GM23338 (cell line): ENCODE data around the gene KCNJ16. TPM values are rescaled to one million over a fixed set of nuclear protein-coding genes. Genes with fewer than 3 reads are reported as not detected.

Experiments
- ATAC-seq: fragments of 200-7000 bp; cut with Tn5 transposase; 3 replicates; pipeline ENCODE4 v1.9.1; 2020
- DNase-seq: peaks from one replicate; pipeline ENCODE4 v3.0.0-alpha.2; 2015; ENCODE audit warnings: low spot score
- H2AFZ ChIP-seq: fragments of 200-600 bp; sonication (generic); 2 replicates; pipeline ENCODE4 v1.8.0; 2016; ENCODE audit warnings: antibody characterized with exemption, mild to moderate bottlenecking, moderate library complexity
- H3F3A ChIP-seq: fragments of 200-600 bp; sonication (generic); replicated peaks from 2 replicates; pipeline ENCODE4 v1.8.0; 2017; ENCODE audit warnings: antibody characterized with exemption, mixed run types, low read depth
- H3K27ac ChIP-seq: fragments of 200-600 bp; sonication (generic); 2 replicates; pipeline ENCODE4 v1.6.1; 2016; ENCODE audit warnings: low read depth
- H3K27me3 ChIP-seq: fragments of 200-600 bp; sonication (generic); 2 replicates; pipeline ENCODE4 v1.8.0; 2016; ENCODE audit warnings: mild to moderate bottlenecking, mixed run types, moderate library complexity; ENCODE audit not compliant: insufficient read depth
- H3K36me3 ChIP-seq: fragments of 200-600 bp; sonication (generic); 2 replicates; pipeline ENCODE4 v1.8.0; 2016; ENCODE audit warnings: mild to moderate bottlenecking; ENCODE audit not compliant: insufficient read depth
- H3K4me1 ChIP-seq: fragments of 200-600 bp; sonication (generic); 2 replicates; pipeline ENCODE4 v1.8.0; 2016; ENCODE audit warnings: mild to moderate bottlenecking, moderate library complexity; ENCODE audit not compliant: insufficient read depth
- H3K4me2 ChIP-seq: fragments of 200-600 bp; sonication (generic); 2 replicates; pipeline ENCODE4 v1.7.1; 2017; ENCODE audit warnings: mixed run types
- H3K4me3 ChIP-seq: fragments of 200-600 bp; sonication (generic); 2 replicates; pipeline ENCODE4 v1.6.1; 2016; ENCODE audit warnings: mixed run types
- H3K79me2 ChIP-seq: fragments of 200-600 bp; sonication (generic); replicated peaks from 2 replicates; pipeline ENCODE4 v1.8.0; 2017; ENCODE audit warnings: mild to moderate bottlenecking; ENCODE audit not compliant: insufficient read depth
- H3K9me2 ChIP-seq: fragments of 200-600 bp; sonication (generic); 2 replicates; pipeline ENCODE4 v1.8.0; 2017; ENCODE audit not compliant: insufficient read depth
- H4K20me1 ChIP-seq: fragments of 200-600 bp; sonication (generic); replicated peaks from 2 replicates; pipeline ENCODE4 v1.8.0; 2017; ENCODE audit warnings: mild to moderate bottlenecking; ENCODE audit not compliant: insufficient read depth
- H3K27ac Mint-ChIP-seq: 2 replicates; pipeline ENCODE4 v1.8.0; 2020; ENCODE audit warnings: inconsistent platforms, mild to moderate bottlenecking, moderate library complexity, mixed read lengths
- H3K27me3 Mint-ChIP-seq: 3 replicates; pipeline ENCODE4 v1.8.0; 2022; ENCODE audit warnings: low read depth, mild to moderate bottlenecking, moderate library complexity, mixed read lengths, inconsistent platforms; ENCODE audit not compliant: insufficient read depth, poor library complexity
- H3K36me3 Mint-ChIP-seq: 3 replicates; pipeline ENCODE4 v1.8.0; 2021; ENCODE audit warnings: low read depth, mild to moderate bottlenecking, inconsistent platforms, moderate library complexity, mixed read lengths
- H3K4me1 Mint-ChIP-seq: 3 replicates; pipeline ENCODE4 v1.8.0; 2020; ENCODE audit warnings: mild to moderate bottlenecking, inconsistent platforms, mixed read lengths
- H3K4me3 Mint-ChIP-seq: 3 replicates; pipeline ENCODE4 v1.8.0; 2021; ENCODE audit warnings: moderate library complexity, mild to moderate bottlenecking, inconsistent platforms, mixed read lengths
- H3K9me3 Mint-ChIP-seq: 3 replicates; pipeline ENCODE4 v1.8.0; 2020; ENCODE audit warnings: moderate library complexity, mild to moderate bottlenecking, inconsistent platforms, mixed read lengths
- CREB1 ChIP-seq: fragments of 250-450 bp; sonication (Bioruptor Pico); IDR thresholded peaks from 2 replicates; pipeline ENCODE4 v1.5.0; 2020; ENCODE audit warnings: low read depth, mild to moderate bottlenecking, moderate library complexity
- EZH2 ChIP-seq: fragments of 200-600 bp; sonication (generic); IDR thresholded peaks from one replicate; pipeline ENCODE4 v1.8.0; 2017; ENCODE audit warnings: antibody characterized with exemption, mild to moderate bottlenecking, low read depth; ENCODE audit not compliant: unreplicated experiment
- EZH2phosphoT487 ChIP-seq: fragments of 200-600 bp; sonication (generic); IDR thresholded peaks from one replicate; pipeline ENCODE4 v1.8.1; 2018; ENCODE audit warnings: antibody characterized with exemption; ENCODE audit not compliant: unreplicated experiment
- JUNB ChIP-seq: IDR thresholded peaks from one replicate; pipeline ENCODE4 v1.6.1; 2016; ENCODE audit warnings: antibody characterized with exemption; ENCODE audit not compliant: unreplicated experiment
- NANOG ChIP-seq: IDR thresholded peaks from 2 replicates; pipeline ENCODE4 v1.6.1; 2016; ENCODE audit warnings: antibody characterized with exemption, borderline replicate concordance
- POLR2AphosphoS5 ChIP-seq: IDR thresholded peaks from 2 replicates; pipeline ENCODE4 v1.6.1; 2016; ENCODE audit warnings: antibody characterized with exemption, low read depth
- STAT1 ChIP-seq: IDR thresholded peaks from one replicate; pipeline ENCODE4 v1.6.1; 2016; ENCODE audit warnings: antibody characterized with exemption; ENCODE audit not compliant: unreplicated experiment
- ZNF114 ChIP-seq: fragments of 250-450 bp; sonication (Bioruptor Pico); IDR thresholded peaks from 2 replicates; pipeline ENCODE4 v1.5.0; 2020; ENCODE audit warnings: mild to moderate bottlenecking, moderate library complexity
- ZNF331 ChIP-seq: fragments of 250-450 bp; sonication (Bioruptor Pico); IDR thresholded peaks from 2 replicates; pipeline ENCODE4 v1.5.0; 2020; ENCODE audit warnings: low read depth, mild to moderate bottlenecking, moderate library complexity
- polyA plus RNA-seq: library from polyadenylated mRNA; unstranded; fragments of >200 nt; fragmentation: Nextera tagmentation; extraction: Ambion mirVana; gene quantifications from 2 replicates; pipeline ENCODE4 v1.2.1, GENCODE V29; 2016
- total RNA-seq: library from RNA; depleted of rRNA; stranded (reverse); fragments of >200 nt; shearing (Covaris generic); gene quantifications from 2 replicates; pipeline ENCODE4 v1.2.3, GENCODE V29; 2014
- TF ChIP-seq, protein P1 (sequence below), 2 experiments: fragments of 200-600 bp in 1 of 2; sonication (generic) in 1 of 2; conservative IDR thresholded peaks; 2 replicates each; pipeline versions ENCODE4 v1.5.1 to v1.6.1; 2016 to 2017; ENCODE audit warnings: antibody characterized with exemption in 2 of 2, low read depth in 2 of 2, mild to moderate bottlenecking in 2 of 2, moderate library complexity in 1 of 2
- TF ChIP-seq, protein P2 (sequence below): IDR thresholded peaks from 2 replicates; pipeline ENCODE4 v1.6.1; 2016; ENCODE audit warnings: antibody characterized with exemption
- TF ChIP-seq, protein P3 (sequence below): fragments of 250-450 bp; sonication (Bioruptor Pico); IDR thresholded peaks from 2 replicates; pipeline ENCODE4 v1.5.0; 2020; ENCODE audit warnings: mild to moderate bottlenecking, moderate library complexity
- TF ChIP-seq, protein P4 (sequence below): IDR thresholded peaks from one replicate; pipeline ENCODE4 v1.6.1; 2018; ENCODE audit warnings: antibody characterized with exemption; ENCODE audit not compliant: unreplicated experiment

The KCNJ16 gene
- total and polyA plus RNA-seq, 2 experiments from 2014 or later: not detected

DNA sequence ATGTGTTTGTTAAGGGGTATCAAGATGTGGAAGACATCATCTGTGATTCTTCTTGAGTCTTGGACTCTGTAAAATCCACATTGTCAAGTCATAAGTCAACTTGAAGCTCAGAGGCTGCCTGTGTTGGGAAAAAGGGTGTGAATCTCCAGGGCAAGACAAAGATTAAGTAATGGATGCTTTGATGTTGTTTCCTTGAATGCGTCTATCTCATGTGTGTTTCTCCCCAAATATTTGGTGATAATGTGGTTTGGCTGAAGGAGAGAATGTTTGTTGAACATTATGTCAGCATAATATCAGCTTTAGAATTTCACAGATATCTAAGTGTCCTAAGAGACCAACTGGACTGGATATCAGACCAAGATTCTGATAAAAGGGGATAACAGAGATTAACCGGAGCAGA, 24.1 kb upstream of the KCNJ16 start:
- no peaks in the 10 kb centered on the region for H3F3A ChIP-seq
- Mint-ChIP-seq H3K36me3 (no peaks in the 10 kb centered on the region), H3K27me3 (no peaks in the 10 kb centered on the region), H3K4me1 (peaks cover 13% of the 10 kb centered on the region), H3K27ac (no peak overlapping the region), H3K9me3 (no peaks in the 10 kb centered on the region), H3K4me3 (no peak overlapping the region)
- H3K27me3 ChIP-seq: no peaks in the 10 kb centered on the region
- no peaks in the 10 kb centered on the region for H4K20me1 ChIP-seq
- H2AFZ ChIP-seq: no peak overlapping the region
- no peaks in the 10 kb centered on the region for H3K9me2 ChIP-seq
- peaks cover 10% of the 10 kb centered on the region; the same call in 1 of the 2 replicates for H3K4me1 ChIP-seq
- H3K36me3 ChIP-seq: no peaks in the 10 kb centered on the region
- no peaks in the 10 kb centered on the region for H3K79me2 ChIP-seq
- TF ChIP-seq, protein P1, sequence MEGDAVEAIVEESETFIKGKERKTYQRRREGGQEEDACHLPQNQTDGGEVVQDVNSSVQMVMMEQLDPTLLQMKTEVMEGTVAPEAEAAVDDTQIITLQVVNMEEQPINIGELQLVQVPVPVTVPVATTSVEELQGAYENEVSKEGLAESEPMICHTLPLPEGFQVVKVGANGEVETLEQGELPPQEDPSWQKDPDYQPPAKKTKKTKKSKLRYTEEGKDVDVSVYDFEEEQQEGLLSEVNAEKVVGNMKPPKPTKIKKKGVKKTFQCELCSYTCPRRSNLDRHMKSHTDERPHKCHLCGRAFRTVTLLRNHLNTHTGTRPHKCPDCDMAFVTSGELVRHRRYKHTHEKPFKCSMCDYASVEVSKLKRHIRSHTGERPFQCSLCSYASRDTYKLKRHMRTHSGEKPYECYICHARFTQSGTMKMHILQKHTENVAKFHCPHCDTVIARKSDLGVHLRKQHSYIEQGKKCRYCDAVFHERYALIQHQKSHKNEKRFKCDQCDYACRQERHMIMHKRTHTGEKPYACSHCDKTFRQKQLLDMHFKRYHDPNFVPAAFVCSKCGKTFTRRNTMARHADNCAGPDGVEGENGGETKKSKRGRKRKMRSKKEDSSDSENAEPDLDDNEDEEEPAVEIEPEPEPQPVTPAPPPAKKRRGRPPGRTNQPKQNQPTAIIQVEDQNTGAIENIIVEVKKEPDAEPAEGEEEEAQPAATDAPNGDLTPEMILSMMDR (conservative IDR thresholded peaks at IDR 0.05; ENCODE audit: low read depth in 2 of 2): no peak
- TF ChIP-seq EZH2 (no peak), CREB1 (CRISPR knock-in tag) (no peak), ZNF331 (no peak), STAT1 (no peak), POLR2AphosphoS5 (no peak), JUNB (no peak), EZH2phosphoT487 (no peak), ZNF114 (CRISPR knock-in tag) (no peak), NANOG (no peak)
- TF ChIP-seq, protein P2, sequence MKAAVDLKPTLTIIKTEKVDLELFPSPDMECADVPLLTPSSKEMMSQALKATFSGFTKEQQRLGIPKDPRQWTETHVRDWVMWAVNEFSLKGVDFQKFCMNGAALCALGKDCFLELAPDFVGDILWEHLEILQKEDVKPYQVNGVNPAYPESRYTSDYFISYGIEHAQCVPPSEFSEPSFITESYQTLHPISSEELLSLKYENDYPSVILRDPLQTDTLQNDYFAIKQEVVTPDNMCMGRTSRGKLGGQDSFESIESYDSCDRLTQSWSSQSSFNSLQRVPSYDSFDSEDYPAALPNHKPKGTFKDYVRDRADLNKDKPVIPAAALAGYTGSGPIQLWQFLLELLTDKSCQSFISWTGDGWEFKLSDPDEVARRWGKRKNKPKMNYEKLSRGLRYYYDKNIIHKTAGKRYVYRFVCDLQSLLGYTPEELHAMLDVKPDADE: no peak
- TF ChIP-seq, protein P3, sequence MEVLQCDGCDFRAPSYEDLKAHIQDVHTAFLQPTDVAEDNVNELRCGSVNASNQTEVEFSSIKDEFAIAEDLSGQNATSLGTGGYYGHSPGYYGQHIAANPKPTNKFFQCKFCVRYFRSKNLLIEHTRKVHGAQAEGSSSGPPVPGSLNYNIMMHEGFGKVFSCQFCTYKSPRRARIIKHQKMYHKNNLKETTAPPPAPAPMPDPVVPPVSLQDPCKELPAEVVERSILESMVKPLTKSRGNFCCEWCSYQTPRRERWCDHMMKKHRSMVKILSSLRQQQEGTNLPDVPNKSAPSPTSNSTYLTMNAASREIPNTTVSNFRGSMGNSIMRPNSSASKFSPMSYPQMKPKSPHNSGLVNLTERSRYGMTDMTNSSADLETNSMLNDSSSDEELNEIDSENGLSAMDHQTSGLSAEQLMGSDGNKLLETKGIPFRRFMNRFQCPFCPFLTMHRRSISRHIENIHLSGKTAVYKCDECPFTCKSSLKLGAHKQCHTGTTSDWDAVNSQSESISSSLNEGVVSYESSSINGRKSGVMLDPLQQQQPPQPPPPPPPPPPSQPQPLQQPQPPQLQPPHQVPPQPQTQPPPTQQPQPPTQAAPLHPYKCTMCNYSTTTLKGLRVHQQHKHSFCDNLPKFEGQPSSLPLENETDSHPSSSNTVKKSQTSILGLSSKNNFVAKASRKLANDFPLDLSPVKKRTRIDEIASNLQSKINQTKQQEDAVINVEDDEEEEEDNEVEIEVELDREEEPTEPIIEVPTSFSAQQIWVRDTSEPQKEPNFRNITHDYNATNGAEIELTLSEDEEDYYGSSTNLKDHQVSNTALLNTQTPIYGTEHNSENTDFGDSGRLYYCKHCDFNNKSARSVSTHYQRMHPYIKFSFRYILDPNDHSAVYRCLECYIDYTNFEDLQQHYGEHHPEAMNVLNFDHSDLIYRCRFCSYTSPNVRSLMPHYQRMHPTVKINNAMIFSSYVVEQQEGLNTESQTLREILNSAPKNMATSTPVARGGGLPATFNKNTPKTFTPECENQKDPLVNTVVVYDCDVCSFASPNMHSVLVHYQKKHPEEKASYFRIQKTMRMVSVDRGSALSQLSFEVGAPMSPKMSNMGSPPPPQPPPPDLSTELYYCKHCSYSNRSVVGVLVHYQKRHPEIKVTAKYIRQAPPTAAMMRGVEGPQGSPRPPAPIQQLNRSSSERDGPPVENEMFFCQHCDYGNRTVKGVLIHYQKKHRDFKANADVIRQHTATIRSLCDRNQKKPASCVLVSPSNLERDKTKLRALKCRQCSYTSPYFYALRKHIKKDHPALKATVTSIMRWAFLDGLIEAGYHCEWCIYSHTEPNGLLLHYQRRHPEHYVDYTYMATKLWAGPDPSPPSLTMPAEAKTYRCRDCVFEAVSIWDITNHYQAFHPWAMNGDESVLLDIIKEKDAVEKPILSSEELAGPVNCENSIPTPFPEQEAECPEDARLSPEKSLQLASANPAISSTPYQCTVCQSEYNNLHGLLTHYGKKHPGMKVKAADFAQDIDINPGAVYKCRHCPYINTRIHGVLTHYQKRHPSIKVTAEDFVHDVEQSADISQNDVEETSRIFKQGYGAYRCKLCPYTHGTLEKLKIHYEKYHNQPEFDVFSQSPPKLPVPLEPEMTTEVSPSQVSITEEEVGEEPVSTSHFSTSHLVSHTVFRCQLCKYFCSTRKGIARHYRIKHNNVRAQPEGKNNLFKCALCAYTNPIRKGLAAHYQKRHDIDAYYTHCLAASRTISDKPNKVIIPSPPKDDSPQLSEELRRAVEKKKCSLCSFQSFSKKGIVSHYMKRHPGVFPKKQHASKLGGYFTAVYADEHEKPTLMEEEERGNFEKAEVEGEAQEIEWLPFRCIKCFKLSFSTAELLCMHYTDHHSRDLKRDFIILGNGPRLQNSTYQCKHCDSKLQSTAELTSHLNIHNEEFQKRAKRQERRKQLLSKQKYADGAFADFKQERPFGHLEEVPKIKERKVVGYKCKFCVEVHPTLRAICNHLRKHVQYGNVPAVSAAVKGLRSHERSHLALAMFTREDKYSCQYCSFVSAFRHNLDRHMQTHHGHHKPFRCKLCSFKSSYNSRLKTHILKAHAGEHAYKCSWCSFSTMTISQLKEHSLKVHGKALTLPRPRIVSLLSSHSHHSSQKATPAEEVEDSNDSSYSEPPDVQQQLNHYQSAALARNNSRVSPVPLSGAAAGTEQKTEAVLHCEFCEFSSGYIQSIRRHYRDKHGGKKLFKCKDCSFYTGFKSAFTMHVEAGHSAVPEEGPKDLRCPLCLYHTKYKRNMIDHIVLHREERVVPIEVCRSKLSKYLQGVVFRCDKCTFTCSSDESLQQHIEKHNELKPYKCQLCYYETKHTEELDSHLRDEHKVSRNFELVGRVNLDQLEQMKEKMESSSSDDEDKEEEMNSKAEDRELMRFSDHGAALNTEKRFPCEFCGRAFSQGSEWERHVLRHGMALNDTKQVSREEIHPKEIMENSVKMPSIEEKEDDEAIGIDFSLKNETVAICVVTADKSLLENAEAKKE: no peak
- TF ChIP-seq, protein P4, sequence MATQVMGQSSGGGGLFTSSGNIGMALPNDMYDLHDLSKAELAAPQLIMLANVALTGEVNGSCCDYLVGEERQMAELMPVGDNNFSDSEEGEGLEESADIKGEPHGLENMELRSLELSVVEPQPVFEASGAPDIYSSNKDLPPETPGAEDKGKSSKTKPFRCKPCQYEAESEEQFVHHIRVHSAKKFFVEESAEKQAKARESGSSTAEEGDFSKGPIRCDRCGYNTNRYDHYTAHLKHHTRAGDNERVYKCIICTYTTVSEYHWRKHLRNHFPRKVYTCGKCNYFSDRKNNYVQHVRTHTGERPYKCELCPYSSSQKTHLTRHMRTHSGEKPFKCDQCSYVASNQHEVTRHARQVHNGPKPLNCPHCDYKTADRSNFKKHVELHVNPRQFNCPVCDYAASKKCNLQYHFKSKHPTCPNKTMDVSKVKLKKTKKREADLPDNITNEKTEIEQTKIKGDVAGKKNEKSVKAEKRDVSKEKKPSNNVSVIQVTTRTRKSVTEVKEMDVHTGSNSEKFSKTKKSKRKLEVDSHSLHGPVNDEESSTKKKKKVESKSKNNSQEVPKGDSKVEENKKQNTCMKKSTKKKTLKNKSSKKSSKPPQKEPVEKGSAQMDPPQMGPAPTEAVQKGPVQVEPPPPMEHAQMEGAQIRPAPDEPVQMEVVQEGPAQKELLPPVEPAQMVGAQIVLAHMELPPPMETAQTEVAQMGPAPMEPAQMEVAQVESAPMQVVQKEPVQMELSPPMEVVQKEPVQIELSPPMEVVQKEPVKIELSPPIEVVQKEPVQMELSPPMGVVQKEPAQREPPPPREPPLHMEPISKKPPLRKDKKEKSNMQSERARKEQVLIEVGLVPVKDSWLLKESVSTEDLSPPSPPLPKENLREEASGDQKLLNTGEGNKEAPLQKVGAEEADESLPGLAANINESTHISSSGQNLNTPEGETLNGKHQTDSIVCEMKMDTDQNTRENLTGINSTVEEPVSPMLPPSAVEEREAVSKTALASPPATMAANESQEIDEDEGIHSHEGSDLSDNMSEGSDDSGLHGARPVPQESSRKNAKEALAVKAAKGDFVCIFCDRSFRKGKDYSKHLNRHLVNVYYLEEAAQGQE: no peak
- no peak for DNase-seq
- H3K27ac ChIP-seq: no peak overlapping the region
- H3K4me3 ChIP-seq: no peak overlapping the region
- ATAC-seq: no peak
- H3K4me2 ChIP-seq: no peak overlapping the region
